ENCODE data around the gene SFXN3. TPM values are rescaled to one million over a fixed set of nuclear protein-coding genes. Genes with fewer than 3 reads are reported as not detected.

SFXN3 gene
- total and polyA plus RNA-seq, 2 of the 8 experiments (the other 6 are each of a cell fraction or from before 2014, with no cell fraction given) = 2.6 to 2.8 TPM

DNA sequence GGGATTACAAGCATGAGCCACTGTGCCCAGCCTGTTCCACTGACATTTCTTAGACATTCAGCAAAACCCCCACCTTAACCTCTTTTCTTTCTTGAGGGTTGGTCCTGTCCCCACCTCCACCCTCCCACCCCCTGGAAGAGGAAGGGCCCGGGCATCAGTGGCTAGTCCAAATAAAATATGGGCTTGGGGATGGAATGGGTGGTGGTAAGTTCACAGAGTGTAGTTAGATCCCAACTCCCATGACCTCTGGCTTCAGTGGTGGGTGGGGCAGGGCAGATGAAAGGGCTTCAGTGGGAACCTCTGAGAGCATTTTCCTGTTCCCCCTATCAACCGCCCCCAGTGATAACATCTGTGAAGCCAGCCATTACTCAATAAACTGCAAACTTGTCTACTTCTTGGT lies 9.8 kb downstream of the SFXN3 start:
- Histone ChIP-seq H4K8ac (ENCODE audit: extremely low read depth, insufficient read depth, low read length) (peak overlapping the region; percentile 25; the same call in 1 of the 2 replicates), H3K4me2 (ENCODE audit: insufficient read depth in 1 of 2, low read depth in 2 of 2, low read length in 2 of 2) (no peak overlapping the region), H4K5ac (ENCODE audit: insufficient read length, low read depth, low read length) (no peak overlapping the region), H3K23ac (ENCODE audit: insufficient read length) (no peak overlapping the region), H3K4me3 (ENCODE audit: extremely low read depth in 1 of 4, insufficient read depth in 2 of 4, low read depth in 3 of 4, low read length in 4 of 4) (no peak overlapping the region), H2BK12ac (ENCODE audit: low read depth, low read length) (no peak overlapping the region), H3K79me2 (ENCODE audit: control insufficient read depth in 1 of 2, insufficient read depth in 2 of 2, low read length in 2 of 2) (no peaks in the 10 kb centered on the region), H2BK5ac (ENCODE audit: low read depth, low read length) (no peak overlapping the region), H3K23me2 (ENCODE audit: low read depth, low read length) (no peaks in the 10 kb centered on the region), H3K18ac (ENCODE audit: extremely low read depth, low read length) (no peak overlapping the region), H3K27ac (ENCODE audit: low read depth, low read length) (no peak overlapping the region), H2BK20ac (ENCODE audit: low read length) (no peak overlapping the region), H3K9ac (replicated peaks in 1 of 4; ENCODE audit: extremely low read depth in 1 of 4, low read depth in 3 of 4, low read length in 3 of 4) (no peak overlapping the region), H3K4ac (replicated peaks; ENCODE audit: insufficient read length, low read depth, low read length) (no peak overlapping the region), H2BK15ac (ENCODE audit: low read length) (no peak overlapping the region), H3K27me3 (replicated peaks in 1 of 4; ENCODE audit: control insufficient read depth in 3 of 4, extremely low read depth in 1 of 4, insufficient read depth in 3 of 4, low read length in 3 of 4) (peaks cover 7 to 22% (median 19%) of the 10 kb centered on the region in 4 experiments), H2AFZ (ENCODE audit: low read length) (no peak overlapping the region), H3K36me3 (ENCODE audit: control insufficient read depth in 2 of 4, insufficient read depth in 4 of 4, low read length in 3 of 4) (no peaks in the 10 kb centered on the region), H3K56ac (replicated peaks; ENCODE audit: insufficient read length, low read depth, low read length) (no peak overlapping the region), H3K9me3 (ENCODE audit: insufficient read depth in 2 of 2, low read depth in 1 of 2, low read length in 1 of 2) (no peaks in the 10 kb centered on the region), H4K91ac (replicated peaks; ENCODE audit: insufficient read length, low read length) (no peak overlapping the region), H2BK120ac (replicated peaks; ENCODE audit: low read depth, low read length) (no peak overlapping the region), H3K14ac (ENCODE audit: insufficient read length) (no peak overlapping the region), H3K79me1 (ENCODE audit: low read depth, low read length) (no peaks in the 10 kb centered on the region), H4K20me1 (replicated peaks in 1 of 2; ENCODE audit: control insufficient read depth in 1 of 2, insufficient read depth in 2 of 2, low read length in 2 of 2) (peaks cover 0 to 1% of the 10 kb centered on the region in 2 experiments), H3K4me1 (replicated peaks in 1 of 4; ENCODE audit: control insufficient read depth in 3 of 4, insufficient read depth in 4 of 4, low read length in 3 of 4) (peaks cover 0 to 11% (median 3%) of the 10 kb centered on the region in 4 experiments; a peak in 3 of 7 replicates), H2AK5ac (ENCODE audit: low read depth, low read length) (no peak overlapping the region)
- DNase-seq (ENCODE audit: low read depth in 1 of 2, low spot score in 2 of 2) = no peak
- TF ChIP-seq RAD21 (IDR thresholded peaks at IDR 0.05 in 1 of 2, conservative IDR thresholded peaks at IDR 0.05 in 1 of 2; ENCODE audit: low read depth in 2 of 2, low read length in 2 of 2) = no peak
- TF ChIP-seq EZH2 (IDR thresholded peaks at IDR 0.05; ENCODE audit: low read depth, low read length, severe bottlenecking) = no peak
- no peak for TF ChIP-seq SIN3A (conservative IDR thresholded peaks at IDR 0.05 in 1 of 2, IDR thresholded peaks at IDR 0.05 in 1 of 2; ENCODE audit: low read depth in 1 of 2, low read length in 2 of 2)
- TF ChIP-seq YY1 (IDR thresholded peaks at IDR 0.05; ENCODE audit: low read depth, low read length) = no peak
- TF ChIP-seq E2F6 (IDR thresholded peaks at IDR 0.05) = no peak
- TF ChIP-seq CBX5 (IDR thresholded peaks at IDR 0.05; ENCODE audit: low read depth, low read length) = no peak
- TF ChIP-seq SAP30 (IDR thresholded peaks at IDR 0.05; ENCODE audit: insufficient read depth, insufficient replicate concordance, low read length) = no peak
- no peak for TF ChIP-seq GABPA (IDR thresholded peaks at IDR 0.05; ENCODE audit: borderline replicate concordance, insufficient read depth, low read length)
- TF ChIP-seq TEAD4 (IDR thresholded peaks at IDR 0.05; ENCODE audit: low read depth, low read length) = no peak
- ChIA-PET POLR2A (ENCODE audit: partially characterized antibody) (interaction anchor here (0.9 to 1.3 kb wide), 3 partner anchors 9 to 22 kb away, joined by 3 to 4 read pairs (median 4); partner anchors contain the start of genes KAZALD1 and SFXN3), CTCF (ENCODE audit: partially characterized antibody) (interaction anchor here (0.6 to 51.8 kb wide), 23 partner anchors 14 to 447 kb away, joined by 3 to 2176 read pairs (median 4); partner anchors contain the start of genes KAZALD1, LBX1, PDZD7 and SFXN3)
- 54% methylated on average over 2 of the region's 2 CpGs; no CpG with 5 or more reads in 1 of the 2 experiments for WGBS, 2 experiments (ENCODE audit: extremely low coverage in 1 of 2, insufficient coverage in 1 of 2, insufficient read length in 1 of 2, insufficient replicate concordance in 2 of 2, low coverage in 1 of 2, low lambda C conversion rate in 2 of 2, missing lambda C conversion rate in 1 of 2)
- no peak for FAIRE-seq

Data from H1 (cell line).